HEK293T (cell line): ENCODE data around the gene GJC1.

ENCODE experiments used
- CTCF ChIA-PET: fragments of 350-600 bp; formaldehyde crosslinking; extraction: SDS; loops from one replicate; lab custom pipeline; 2021; ENCODE audit warnings: antibody characterized with exemption, inconsistent platforms; lab: Yijun Ruan, JAX
- POLR2A ChIA-PET: fragments of 350-600 bp; formaldehyde crosslinking; extraction: SDS; loops from one replicate; lab custom pipeline; 2020; ENCODE audit warnings: antibody characterized with exemption, inconsistent platforms; lab: Yijun Ruan, JAX
- DNase-seq: peaks from one replicate; pipeline ENCODE4 v3.0.0; 2012; ENCODE audit warnings: mixed read lengths; ENCODE audit errors: extremely low spot score
- ARNT ChIP-seq: fragments of 450-650 bp; IDR thresholded peaks from 2 replicates; pipeline ENCODE4 v1.6.1; 2017; ENCODE audit warnings: mild to moderate bottlenecking
- BHLHE40 ChIP-seq: fragments of 450-650 bp; IDR thresholded peaks from 2 replicates; pipeline ENCODE4 v1.6.1; 2016; ENCODE audit warnings: mild to moderate bottlenecking, moderate library complexity, borderline replicate concordance
- CTBP1 ChIP-seq: fragments of 450-650 bp; IDR thresholded peaks from 2 replicates; pipeline ENCODE4 v1.6.1; 2016; ENCODE audit warnings: borderline replicate concordance
- ELF4 ChIP-seq: fragments of 450-650 bp; IDR thresholded peaks from 2 replicates; pipeline ENCODE4 v1.6.1; 2017; ENCODE audit warnings: antibody characterized with exemption
- FOXA1 ChIP-seq: fragments of 450-650 bp; IDR thresholded peaks from 2 replicates; pipeline ENCODE4 v1.6.1; 2016; ENCODE audit warnings: mild to moderate bottlenecking
- FOXK2 ChIP-seq: fragments of 450-650 bp; IDR thresholded peaks from 2 replicates; pipeline ENCODE4 v1.6.1; 2016; ENCODE audit warnings: mild to moderate bottlenecking
- FOXM1 ChIP-seq: fragments of 450-650 bp; IDR thresholded peaks from 2 replicates; pipeline ENCODE4 v1.6.1; 2017; ENCODE audit warnings: mild to moderate bottlenecking, borderline replicate concordance
- HDGF ChIP-seq: fragments of 450-650 bp; IDR thresholded peaks from 2 replicates; pipeline ENCODE4 v1.6.1; 2017; ENCODE audit warnings: antibody characterized with exemption, borderline replicate concordance
- L3MBTL2 ChIP-seq: fragments of 450-650 bp; conservative IDR thresholded peaks from 2 replicates; pipeline ENCODE4 v1.6.1; 2016; ENCODE audit warnings: mild to moderate bottlenecking
- LEF1 ChIP-seq: fragments of 450-650 bp; IDR thresholded peaks from 2 replicates; pipeline ENCODE4 v1.6.1; 2017; ENCODE audit warnings: mild to moderate bottlenecking, borderline replicate concordance
- NFRKB ChIP-seq: fragments of 450-650 bp; IDR thresholded peaks from 2 replicates; pipeline ENCODE4 v1.6.1; 2016; ENCODE audit warnings: mild to moderate bottlenecking, moderate library complexity
- PKNOX1 ChIP-seq: fragments of 450-650 bp; IDR thresholded peaks from 2 replicates; pipeline ENCODE4 v1.6.1; 2016
- SP1 ChIP-seq: fragments of 450-650 bp; IDR thresholded peaks from 2 replicates; pipeline ENCODE4 v1.6.1; 2017
- SUZ12 ChIP-seq: fragments of 450-650 bp; IDR thresholded peaks from 2 replicates; pipeline ENCODE4 v1.6.1; 2016; ENCODE audit warnings: mild to moderate bottlenecking
- TARDBP ChIP-seq: fragments of 450-650 bp; IDR thresholded peaks from 2 replicates; pipeline ENCODE4 v1.6.1; 2016
- ZNF384 ChIP-seq: fragments of 450-650 bp; IDR thresholded peaks from 2 replicates; pipeline ENCODE4 v1.6.1; 2016

Gene GJC1

GRCh38 chr17:44795928-44796327 is 34.2 kb downstream of the GJC1 start:
- no peak for DNase-seq
- no peak for TF ChIP-seq SP1
- no peak for TF ChIP-seq FOXK2
- TF ChIP-seq L3MBTL2: no peak
- no peak for TF ChIP-seq FOXM1
- no peak for TF ChIP-seq FOXA1
- no peak for TF ChIP-seq BHLHE40
- TF ChIP-seq HDGF: no peak
- no peak for TF ChIP-seq CTBP1
- no peak for TF ChIP-seq PKNOX1
- no peak for TF ChIP-seq SUZ12
- no peak for TF ChIP-seq ZNF384
- TF ChIP-seq NFRKB: no peak
- no peak for TF ChIP-seq LEF1
- TF ChIP-seq ELF4: no peak
- TF ChIP-seq ARNT: no peak
- TF ChIP-seq TARDBP: no peak
- CTCF ChIA-PET: no interaction called here
- POLR2A ChIA-PET: no interaction called here

DNA sequence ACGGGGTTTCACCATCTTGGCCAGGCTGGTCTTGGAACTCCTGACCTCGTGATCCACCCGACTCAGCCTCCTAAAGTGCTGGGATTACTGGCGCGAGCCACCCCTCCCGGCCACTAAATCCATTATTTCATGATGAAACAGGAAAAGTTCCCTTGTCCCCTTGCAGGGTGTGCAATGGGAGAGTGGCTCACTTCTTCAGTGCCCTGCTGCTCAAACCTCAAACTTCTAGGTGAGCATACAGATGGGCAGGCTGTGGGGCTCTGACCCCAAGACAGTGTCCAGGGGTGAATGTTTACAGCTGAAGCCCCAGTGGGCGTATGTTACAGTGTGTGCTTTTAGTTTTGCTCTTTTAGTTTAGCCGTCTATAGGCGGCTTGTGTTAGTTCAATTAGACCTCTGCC is 34.7 kb downstream of the GJC1 start:
- no peak for TF ChIP-seq FOXM1
- no peak for TF ChIP-seq FOXK2
- no peak for TF ChIP-seq CTBP1
- TF ChIP-seq HDGF: no peak
- TF ChIP-seq LEF1: no peak
- no peak for TF ChIP-seq BHLHE40
- no peak for TF ChIP-seq L3MBTL2
- TF ChIP-seq SP1: no peak
- no peak for TF ChIP-seq PKNOX1
- no peak for TF ChIP-seq ZNF384
- TF ChIP-seq FOXA1: no peak
- no peak for TF ChIP-seq ELF4
- no peak for DNase-seq
- ChIA-PET POLR2A (no interaction called here), CTCF (no interaction called here)

GRCh38 chr17:44794851-44795413 is 35.2 kb downstream of the GJC1 start:
- POLR2A ChIA-PET: no interaction called here
- DNase-seq: no peak
- CTCF ChIA-PET: no interaction called here
- TF ChIP-seq FOXA1: no peak
- TF ChIP-seq ARNT: no peak
- no peak for TF ChIP-seq PKNOX1
- TF ChIP-seq TARDBP: no peak
- no peak for TF ChIP-seq SUZ12
- TF ChIP-seq LEF1: no peak
- TF ChIP-seq BHLHE40: no peak
- no peak for TF ChIP-seq FOXM1
- TF ChIP-seq SP1: no peak
- no peak for TF ChIP-seq ZNF384
- no peak for TF ChIP-seq FOXK2
- no peak for TF ChIP-seq NFRKB
- TF ChIP-seq CTBP1: no peak
- no peak for TF ChIP-seq HDGF
- no peak for TF ChIP-seq ELF4

GRCh38 chr17:44793885-44794842 is 35.9 kb downstream of the GJC1 start:
- CTCF ChIA-PET: no interaction called here
- POLR2A ChIA-PET: no interaction called here
- TF ChIP-seq LEF1: no peak
- TF ChIP-seq FOXM1: no peak
- no peak for TF ChIP-seq TARDBP
- TF ChIP-seq CTBP1: no peak
- no peak for TF ChIP-seq SUZ12
- TF ChIP-seq ZNF384: no peak
- TF ChIP-seq HDGF: no peak
- TF ChIP-seq SP1: no peak
- TF ChIP-seq FOXK2: no peak
- no peak for TF ChIP-seq ELF4
- no peak for TF ChIP-seq PKNOX1
- TF ChIP-seq BHLHE40: no peak
- TF ChIP-seq ARNT: no peak
- DNase-seq: no peak

DNA sequence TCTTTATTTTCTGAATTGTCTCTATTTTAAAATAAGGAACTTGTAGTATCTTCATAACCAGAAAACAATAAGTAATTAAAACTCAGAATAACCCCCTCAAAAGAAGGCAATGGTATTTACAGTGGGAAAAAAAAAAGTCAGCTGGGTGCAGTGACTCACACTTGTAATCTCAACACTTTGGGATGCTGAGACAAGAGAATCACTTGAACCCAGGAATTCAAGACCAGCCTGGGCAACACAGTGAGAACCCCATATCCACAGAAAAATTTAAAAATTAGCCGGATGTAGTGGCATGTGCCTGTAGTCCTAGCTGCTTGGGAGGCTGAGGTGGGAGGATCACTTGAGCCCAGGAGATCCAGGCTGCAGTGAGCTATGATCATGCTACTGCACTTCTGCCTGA is 37.8 kb downstream of the GJC1 start:
- CTCF ChIA-PET: interaction anchor here (0.6 kb wide), 1 partner anchor 39 kb away, joined by 3 read pairs; no protein-coding TSS in a partner anchor
- POLR2A ChIA-PET: no interaction called here
- DNase-seq: no peak
- no peak for TF ChIP-seq TARDBP
- TF ChIP-seq LEF1: no peak
- TF ChIP-seq ELF4: no peak
- TF ChIP-seq PKNOX1: no peak
- TF ChIP-seq HDGF: no peak
- no peak for TF ChIP-seq NFRKB
- TF ChIP-seq ZNF384: 0 out of 2 replicates have a peak, but pooled peaks have one; percentile 6
